Chondrocyte (in vitro differentiated cells): ENCODE results near the gene PDZD2. TPM values are rescaled to one million over a fixed set of nuclear protein-coding genes. Genes with fewer than 3 reads are reported as not detected.
A peak's percentile ranks its signal among the peaks of the same experiment; 100 is the strongest.

Experiments
- DNase-seq: peaks from one replicate; pipeline ENCODE4 v3.0.0; 2021; ENCODE audit warnings: mixed read lengths, low spot score
- H3K27ac Mint-ChIP-seq: one replicate; pipeline ENCODE4 v1.8.0; 2021; ENCODE audit warnings: mild to moderate bottlenecking, moderate library complexity, mixed read lengths; ENCODE audit not compliant: unreplicated experiment
- H3K27me3 Mint-ChIP-seq: 2 replicates; pipeline ENCODE4 v1.8.0; 2021; ENCODE audit warnings: low read depth, mixed read lengths
- H3K36me3 Mint-ChIP-seq: 2 replicates; pipeline ENCODE4 v1.8.0; 2021; ENCODE audit warnings: low read depth, mixed read lengths
- H3K4me1 Mint-ChIP-seq: 2 replicates; pipeline ENCODE4 v1.8.0; 2021; ENCODE audit warnings: low read depth, mild to moderate bottlenecking, mixed read lengths
- H3K4me3 Mint-ChIP-seq: one replicate; pipeline ENCODE4 v1.8.0; 2021; ENCODE audit warnings: mild to moderate bottlenecking, moderate library complexity, mixed read lengths; ENCODE audit not compliant: unreplicated experiment
- H3K9me3 Mint-ChIP-seq: 2 replicates; pipeline ENCODE4 v1.8.0; 2021; ENCODE audit warnings: low read depth, mixed read lengths
- CTCF ChIP-seq: fragments of 200-600 bp; sonication (generic); IDR thresholded peaks from 2 replicates; pipeline ENCODE4 v1.5.0; 2021; ENCODE audit warnings: antibody characterized with exemption, mild to moderate bottlenecking, moderate library complexity
- total RNA-seq: library from RNA; stranded (reverse); gene quantifications from 3 replicates; pipeline ENCODE4 v1.2.1, GENCODE V29; 2021

The PDZD2 gene
- total RNA-seq, 1 donor from 2014 or later, result 30.9 TPM

- TF ChIP-seq CTCF, result no peak
- Mint-ChIP-seq H3K4me1 (peaks cover 33% of the 10 kb centered on the region), H3K27me3 (no peaks in the 10 kb centered on the region), H3K36me3 (peaks cover 5% of the 10 kb centered on the region), H3K9me3 (no peaks in the 10 kb centered on the region), H3K4me3 (no peak overlapping the region), H3K27ac (peak overlapping the region; percentile 87)
- no peak for DNase-seq
Measured at GRCh38 chr5:31962351-31962751, 323.4 kb downstream of the PDZD2 start.

DNA sequence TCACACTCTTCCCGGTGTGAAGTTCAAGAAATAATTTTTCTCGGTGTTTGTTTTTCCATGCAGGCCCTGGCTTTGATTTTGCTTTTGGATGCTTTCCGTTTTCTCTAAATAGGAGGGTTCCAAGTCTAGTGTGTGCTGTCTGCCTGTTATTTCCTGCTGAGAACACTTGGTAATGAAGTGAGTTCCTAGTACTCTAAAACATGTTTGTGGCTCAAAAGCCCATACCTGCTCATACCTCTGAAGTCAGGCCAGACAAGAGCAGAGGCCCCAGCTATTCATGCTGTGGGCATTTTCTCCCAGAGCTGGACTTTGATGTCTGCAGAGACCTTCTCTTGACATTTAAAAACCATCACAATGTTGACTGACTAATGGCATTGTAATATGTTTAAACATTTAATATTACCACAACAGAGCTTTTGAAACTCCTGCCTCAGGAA is 324.0 kb downstream of the PDZD2 start:
- H3K36me3 Mint-ChIP-seq, result peaks cover 5% of the 10 kb centered on the region
- no peaks in the 10 kb centered on the region for H3K27me3 Mint-ChIP-seq
- no peak for DNase-seq
- H3K9me3 Mint-ChIP-seq, result no peaks in the 10 kb centered on the region
- peaks cover 33% of the 10 kb centered on the region for H3K4me1 Mint-ChIP-seq
- peak overlapping the region; percentile 8 for H3K4me3 Mint-ChIP-seq
- TF ChIP-seq CTCF, result no peak
- peak overlapping the region; percentile 87 for H3K27ac Mint-ChIP-seq

- DNase-seq, result no peak
- TF ChIP-seq CTCF, result no peak
- H3K27ac Mint-ChIP-seq, result peak overlapping the region; percentile 87
- H3K4me3 Mint-ChIP-seq, result no peak overlapping the region
- peaks cover 33% of the 10 kb centered on the region for H3K4me1 Mint-ChIP-seq
- peaks cover 5% of the 10 kb centered on the region for H3K36me3 Mint-ChIP-seq
- H3K27me3 Mint-ChIP-seq, result no peaks in the 10 kb centered on the region
- no peaks in the 10 kb centered on the region for H3K9me3 Mint-ChIP-seq
Measured at GRCh38 chr5:31963358-31964006, 324.6 kb downstream of the PDZD2 start.

DNA sequence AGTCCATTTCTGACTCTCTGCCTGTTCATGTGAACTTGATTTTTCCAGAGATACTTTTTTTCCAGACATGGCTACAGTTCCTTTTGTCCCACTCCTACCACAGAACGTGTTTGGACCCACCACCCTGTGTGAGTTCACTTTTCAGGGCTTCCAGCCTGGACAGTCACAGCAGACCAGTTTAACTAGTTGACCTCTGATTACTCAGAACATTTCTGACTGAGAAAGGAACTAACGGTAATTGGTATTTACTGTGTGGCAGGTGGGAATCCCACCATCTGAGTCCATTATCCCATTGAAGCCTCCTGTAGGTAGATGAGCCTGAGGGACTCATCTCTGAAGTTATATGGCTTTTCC is 325.1 kb downstream of the PDZD2 start:
- Mint-ChIP-seq H3K36me3 (peaks cover 5% of the 10 kb centered on the region), H3K27me3 (no peaks in the 10 kb centered on the region), H3K9me3 (no peaks in the 10 kb centered on the region), H3K4me1 (peaks cover 33% of the 10 kb centered on the region), H3K4me3 (no peak overlapping the region), H3K27ac (peak overlapping the region; percentile 87)
- no peak for DNase-seq
- TF ChIP-seq CTCF, result no peak

- Mint-ChIP-seq H3K27ac (no peak overlapping the region), H3K4me1 (peaks cover 33% of the 10 kb centered on the region), H3K9me3 (no peaks in the 10 kb centered on the region), H3K36me3 (peaks cover 5% of the 10 kb centered on the region), H3K27me3 (no peaks in the 10 kb centered on the region), H3K4me3 (no peak overlapping the region)
- no peak for DNase-seq
- TF ChIP-seq CTCF, result no peak
Measured at GRCh38 chr5:31965227-31965626, 326.3 kb downstream of the PDZD2 start.
